ENCODE results near the gene MAP1LC3C. TPM values are rescaled to one million over a fixed set of nuclear protein-coding genes. Genes with fewer than 3 reads are reported as not detected.

MAP1LC3C gene
- total and polyA plus RNA-seq, 9 of the 15 experiments (the other 6 are each of a cell fraction or from before 2014, with no cell fraction given), result not detected

- TF ChIP-seq SIN3A (IDR thresholded peaks at IDR 0.05; ENCODE audit: borderline replicate concordance in 2 of 2, control insufficient read depth in 1 of 2, low read depth in 2 of 2, low read length in 2 of 2) (peak; percentile 49 to 77; a peak in 2 of 4 replicates), PBX2 (CRISPR knock-in tag; IDR thresholded peaks at IDR 0.05; ENCODE audit: low read depth) (no peak), PBX2 (tag; conservative IDR thresholded peaks at IDR 0.05; ENCODE audit: low read depth) (no peak; the same call in 1 of the 2 replicates), FOXJ2 (tag; IDR thresholded peaks at IDR 0.05) (no peak), GABPB1 (CRISPR knock-in tag; IDR thresholded peaks at IDR 0.05) (no peak), ZNF232 (CRISPR knock-in tag; IDR thresholded peaks at IDR 0.05) (no peak), HDAC1 (IDR thresholded peaks at IDR 0.05) (peak in 1 of 2 experiments; percentile 69; a peak in 1 of 4 replicates), CXXC5 (CRISPR knock-in tag; IDR thresholded peaks at IDR 0.05) (peak; percentile 70), MCM3 (IDR thresholded peaks at IDR 0.05) (no peak), TRIM28 (IDR thresholded peaks at IDR 0.05) (peak; percentile 51; the same call in 1 of the 2 replicates), POLR3A (IDR thresholded peaks at IDR 0.05; ENCODE audit: borderline replicate concordance, extremely low read depth, insufficient read depth, insufficient read length) (no peak), ESRRA (IDR thresholded peaks at IDR 0.05; ENCODE audit: borderline replicate concordance, low read depth) (0 out of 2 replicates have a peak, but pooled peaks have one; percentile 13), MEF2D (tag; conservative IDR thresholded peaks at IDR 0.05; ENCODE audit: low read depth) (no peak), SAFB2 (IDR thresholded peaks at IDR 0.05; ENCODE audit: borderline replicate concordance, low read depth, low read length, severe bottlenecking) (no peak), CTBP1 (IDR thresholded peaks at IDR 0.05; ENCODE audit: borderline replicate concordance) (peak; percentile 95), CCAR2 (IDR thresholded peaks at IDR 0.05; ENCODE audit: low read depth, low read length) (no peak), POLR2AphosphoS5 (IDR thresholded peaks at IDR 0.05; ENCODE audit: control insufficient read depth, insufficient read depth, low read depth, low read length) (no peak)
- TF ChIP-seq, protein P1, sequence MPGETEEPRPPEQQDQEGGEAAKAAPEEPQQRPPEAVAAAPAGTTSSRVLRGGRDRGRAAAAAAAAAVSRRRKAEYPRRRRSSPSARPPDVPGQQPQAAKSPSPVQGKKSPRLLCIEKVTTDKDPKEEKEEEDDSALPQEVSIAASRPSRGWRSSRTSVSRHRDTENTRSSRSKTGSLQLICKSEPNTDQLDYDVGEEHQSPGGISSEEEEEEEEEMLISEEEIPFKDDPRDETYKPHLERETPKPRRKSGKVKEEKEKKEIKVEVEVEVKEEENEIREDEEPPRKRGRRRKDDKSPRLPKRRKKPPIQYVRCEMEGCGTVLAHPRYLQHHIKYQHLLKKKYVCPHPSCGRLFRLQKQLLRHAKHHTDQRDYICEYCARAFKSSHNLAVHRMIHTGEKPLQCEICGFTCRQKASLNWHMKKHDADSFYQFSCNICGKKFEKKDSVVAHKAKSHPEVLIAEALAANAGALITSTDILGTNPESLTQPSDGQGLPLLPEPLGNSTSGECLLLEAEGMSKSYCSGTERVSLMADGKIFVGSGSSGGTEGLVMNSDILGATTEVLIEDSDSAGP (CRISPR knock-in tag; IDR thresholded peaks at IDR 0.05), result no peak
- TF ChIP-seq, protein P2, sequence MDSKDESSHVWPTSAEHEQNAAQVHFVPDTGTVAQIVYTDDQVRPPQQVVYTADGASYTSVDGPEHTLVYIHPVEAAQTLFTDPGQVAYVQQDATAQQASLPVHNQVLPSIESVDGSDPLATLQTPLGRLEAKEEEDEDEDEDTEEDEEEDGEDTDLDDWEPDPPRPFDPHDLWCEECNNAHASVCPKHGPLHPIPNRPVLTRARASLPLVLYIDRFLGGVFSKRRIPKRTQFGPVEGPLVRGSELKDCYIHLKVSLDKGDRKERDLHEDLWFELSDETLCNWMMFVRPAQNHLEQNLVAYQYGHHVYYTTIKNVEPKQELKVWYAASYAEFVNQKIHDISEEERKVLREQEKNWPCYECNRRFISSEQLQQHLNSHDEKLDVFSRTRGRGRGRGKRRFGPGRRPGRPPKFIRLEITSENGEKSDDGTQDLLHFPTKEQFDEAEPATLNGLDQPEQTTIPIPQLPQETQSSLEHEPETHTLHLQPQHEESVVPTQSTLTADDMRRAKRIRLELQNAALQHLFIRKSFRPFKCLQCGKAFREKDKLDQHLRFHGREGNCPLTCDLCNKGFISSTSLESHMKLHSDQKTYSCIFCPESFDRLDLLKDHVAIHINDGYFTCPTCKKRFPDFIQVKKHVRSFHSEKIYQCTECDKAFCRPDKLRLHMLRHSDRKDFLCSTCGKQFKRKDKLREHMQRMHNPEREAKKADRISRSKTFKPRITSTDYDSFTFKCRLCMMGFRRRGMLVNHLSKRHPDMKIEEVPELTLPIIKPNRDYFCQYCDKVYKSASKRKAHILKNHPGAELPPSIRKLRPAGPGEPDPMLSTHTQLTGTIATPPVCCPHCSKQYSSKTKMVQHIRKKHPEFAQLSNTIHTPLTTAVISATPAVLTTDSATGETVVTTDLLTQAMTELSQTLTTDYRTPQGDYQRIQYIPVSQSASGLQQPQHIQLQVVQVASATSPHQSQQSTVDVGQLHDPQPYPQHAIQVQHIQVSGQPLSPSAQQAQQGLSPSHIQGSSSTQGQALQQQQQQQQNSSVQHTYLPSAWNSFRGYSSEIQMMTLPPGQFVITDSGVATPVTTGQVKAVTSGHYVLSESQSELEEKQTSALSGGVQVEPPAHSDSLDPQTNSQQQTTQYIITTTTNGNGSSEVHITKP (IDR thresholded peaks at IDR 0.05; ENCODE audit: partially characterized antibody), result peak; percentile 94
These were observed 431 bp downstream of the MAP1LC3C start (continued) for GRCh38 chr1:241998412-241998921.
